ENCODE results near the gene PODXL2.

GRCh38 chr3:127651516-127652172 lies 22.7 kb downstream of the PODXL2 start:
- TF ChIP-seq, protein P1, sequence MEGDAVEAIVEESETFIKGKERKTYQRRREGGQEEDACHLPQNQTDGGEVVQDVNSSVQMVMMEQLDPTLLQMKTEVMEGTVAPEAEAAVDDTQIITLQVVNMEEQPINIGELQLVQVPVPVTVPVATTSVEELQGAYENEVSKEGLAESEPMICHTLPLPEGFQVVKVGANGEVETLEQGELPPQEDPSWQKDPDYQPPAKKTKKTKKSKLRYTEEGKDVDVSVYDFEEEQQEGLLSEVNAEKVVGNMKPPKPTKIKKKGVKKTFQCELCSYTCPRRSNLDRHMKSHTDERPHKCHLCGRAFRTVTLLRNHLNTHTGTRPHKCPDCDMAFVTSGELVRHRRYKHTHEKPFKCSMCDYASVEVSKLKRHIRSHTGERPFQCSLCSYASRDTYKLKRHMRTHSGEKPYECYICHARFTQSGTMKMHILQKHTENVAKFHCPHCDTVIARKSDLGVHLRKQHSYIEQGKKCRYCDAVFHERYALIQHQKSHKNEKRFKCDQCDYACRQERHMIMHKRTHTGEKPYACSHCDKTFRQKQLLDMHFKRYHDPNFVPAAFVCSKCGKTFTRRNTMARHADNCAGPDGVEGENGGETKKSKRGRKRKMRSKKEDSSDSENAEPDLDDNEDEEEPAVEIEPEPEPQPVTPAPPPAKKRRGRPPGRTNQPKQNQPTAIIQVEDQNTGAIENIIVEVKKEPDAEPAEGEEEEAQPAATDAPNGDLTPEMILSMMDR (optimal IDR thresholded peaks at IDR 0.05 in 1 of 3, IDR thresholded peaks at IDR 0.05 in 1 of 3, conservative IDR thresholded peaks at IDR 0.05 in 1 of 3; ENCODE audit: extremely low read depth in 1 of 3, insufficient read depth in 2 of 3, low read length in 3 of 3): no peak
- no peak for TF ChIP-seq EZH2 (IDR thresholded peaks at IDR 0.05; ENCODE audit: low read length)

All from keratinocyte (primary cell).